HG03097 (cell line): ENCODE measurements around the gene TUBB1.
A peak's percentile ranks its signal among the peaks of the same experiment; 100 is the strongest.
"Not testable (repeated sequence)": the region's sequence is repeated elsewhere in the genome, so short reads cannot be mapped to it uniquely, and the experiment has no call there.

Experiments used
- ATAC-seq: cut with Tn5 transposase; IDR thresholded peaks from one replicate; pipeline ENCODE4 v1.9.1; 2021; ENCODE audit not compliant: unreplicated experiment, low FRiP score

Gene TUBB1

GRCh38 chr20:59019217-59019616, at the start of gene TUBB1:
Gene TUBB1, plus strand, starts transcription at chr20:59019429. Its CDS starts 94 bp downstream, at chr20:59019523.
- no peak for ATAC-seq

GRCh38 chr20:58969439-58969838, 49.8 kb upstream of the TUBB1 start:
- ATAC-seq, result no peak

GRCh38 chr20:58970146-58970545, 49.1 kb upstream of the TUBB1 start:
- ATAC-seq, result no peak

- ATAC-seq, result no peak
Measured at GRCh38 chr20:58971429-58971828, 47.8 kb upstream of the TUBB1 start.

- no peak for ATAC-seq
Measured at GRCh38 chr20:58973179-58973578, 46.0 kb upstream of the TUBB1 start.

- ATAC-seq, result no peak
Measured at GRCh38 chr20:58973866-58974265, 45.4 kb upstream of the TUBB1 start.

- no peak for ATAC-seq
Measured at GRCh38 chr20:58975353-58975752, 43.9 kb upstream of the TUBB1 start.

GRCh38 chr20:58976061-58976730, 43.0 kb upstream of the TUBB1 start:
- no peak for ATAC-seq

- no peak for ATAC-seq
Measured at GRCh38 chr20:58978351-58979190, 40.7 kb upstream of the TUBB1 start.

GRCh38 chr20:58980711-58981627, 38.3 kb upstream of the TUBB1 start, which contains the start of gene NELFCD:
Gene NELFCD, plus strand, starts transcription at chr20:58981256. Its CDS starts 54 bp downstream, at chr20:58981310.
- ATAC-seq, result peak; percentile 76

GRCh38 chr20:58981628-58982364, 37.4 kb upstream of the TUBB1 start:
- peak; percentile 13 for ATAC-seq

GRCh38 chr20:58982406-58983114, 36.7 kb upstream of the TUBB1 start:
- no peak for ATAC-seq

- ATAC-seq, result not testable (repeated sequence)
Measured at GRCh38 chr20:58983115-58983468, 36.1 kb upstream of the TUBB1 start.

GRCh38 chr20:58984691-58985090, 34.5 kb upstream of the TUBB1 start:
- ATAC-seq, result no peak

- ATAC-seq, result no peak
Measured at GRCh38 chr20:58985656-58986055, 33.6 kb upstream of the TUBB1 start.

GRCh38 chr20:58986286-58986967, 32.8 kb upstream of the TUBB1 start:
- ATAC-seq, result no peak

GRCh38 chr20:58986968-58987517, 32.2 kb upstream of the TUBB1 start:
- no peak for ATAC-seq

GRCh38 chr20:58987790-58988564, 31.3 kb upstream of the TUBB1 start:
- no peak for ATAC-seq
